GM19043 (cell line): ENCODE data around the gene FOXJ2.
"Not testable (repeated sequence)": the region's sequence is repeated elsewhere in the genome, so short reads cannot be mapped to it uniquely, and the experiment has no call there.

ENCODE experiments used
- ATAC-seq: cut with Tn5 transposase; IDR thresholded peaks from one replicate; pipeline ENCODE4 v1.9.1; 2021; ENCODE audit warnings: low read depth; ENCODE audit not compliant: unreplicated experiment

FOXJ2 gene

DNA sequence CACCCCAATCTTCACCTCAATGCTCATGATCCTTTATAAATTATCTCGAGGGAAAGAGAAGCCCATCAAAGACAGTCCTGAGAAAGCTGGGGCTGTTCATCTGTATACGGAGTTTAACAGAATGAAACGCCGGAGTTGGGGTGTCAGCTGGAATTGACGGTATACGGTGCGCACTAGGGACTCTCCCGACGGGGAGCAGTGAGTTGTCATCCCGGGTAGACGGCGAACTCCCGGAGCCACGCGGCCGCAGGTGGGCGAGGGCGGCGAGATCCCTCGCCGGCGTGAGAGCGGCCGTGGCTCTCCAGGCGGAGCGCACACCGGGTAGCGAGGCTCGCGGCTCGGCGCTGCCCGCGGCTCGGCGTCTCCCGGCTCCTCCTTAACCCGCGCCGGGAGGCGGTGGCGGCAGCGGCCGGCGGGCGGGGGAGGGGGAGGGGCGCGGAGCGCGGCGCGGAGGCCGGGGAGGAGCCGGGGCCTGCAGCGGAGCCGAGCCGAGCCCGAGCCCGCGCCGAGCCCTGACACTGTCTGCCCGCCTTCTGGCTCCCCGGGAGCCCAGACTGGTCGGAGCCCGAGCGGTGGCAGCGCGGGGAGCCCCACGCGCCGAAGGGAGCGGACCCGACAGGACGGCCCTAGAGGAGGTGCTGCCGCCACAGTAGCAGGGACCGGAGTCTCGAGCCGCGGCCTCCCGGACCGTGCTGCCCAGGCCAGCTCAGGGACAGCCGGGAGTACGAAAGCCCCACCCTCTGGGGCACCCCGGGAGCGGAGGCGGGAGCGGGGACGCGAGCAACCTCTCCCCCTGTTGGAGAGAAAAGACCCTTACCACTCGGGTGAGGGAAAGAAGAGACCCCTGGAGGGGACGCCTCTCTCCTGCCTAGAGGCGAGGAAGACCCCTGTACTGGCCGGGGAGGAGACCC is at the start of gene FOXJ2:
TSS of gene FOXJ2 (plus strand) at position 475 of the 911 bp plus-strand sequence. CDS start 7,117 bp downstream, outside the sequence.
- peak; percentile 73 for ATAC-seq

DNA sequence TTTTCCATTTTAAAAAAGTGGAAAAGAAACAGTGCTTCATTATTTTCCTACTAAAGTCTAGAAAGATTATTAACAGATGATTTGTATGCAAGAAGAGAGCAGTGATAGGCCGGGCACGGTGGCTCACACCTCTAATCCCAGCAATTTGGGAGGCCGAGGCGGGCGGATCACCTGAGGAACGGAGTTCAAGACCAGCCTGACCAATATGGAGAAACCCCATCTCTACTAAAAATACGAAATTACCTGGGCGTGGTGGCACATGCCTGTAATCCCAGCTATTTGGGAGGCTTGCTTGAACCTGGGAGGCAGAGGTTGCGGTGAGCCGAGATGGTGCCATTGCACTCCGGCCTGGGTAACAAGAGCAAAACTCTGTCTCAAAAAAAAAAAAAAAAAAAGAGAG is 49.5 kb upstream of the FOXJ2 start:
- ATAC-seq = not testable (repeated sequence)

DNA sequence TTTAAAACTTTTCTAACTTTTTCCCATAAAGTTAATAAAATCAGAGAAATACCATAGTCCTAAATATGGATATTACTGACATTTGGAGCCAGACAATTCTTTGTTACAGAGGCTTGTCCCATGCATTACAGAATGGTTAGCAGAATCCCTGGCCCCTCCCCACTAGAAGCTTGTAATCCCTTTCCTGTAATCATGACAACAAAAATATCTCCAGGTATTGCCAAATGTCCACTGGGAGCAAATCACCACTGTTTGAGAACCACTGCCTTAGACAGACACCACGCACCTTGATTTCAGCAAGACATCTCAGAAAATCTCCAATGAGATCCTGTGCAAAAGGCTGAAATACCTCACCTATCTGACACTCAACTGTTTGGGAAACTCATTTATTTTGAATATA is 49.1 kb upstream of the FOXJ2 start:
- not testable (repeated sequence) for ATAC-seq

GRCh38 chr12:7984900-7985299 is 47.6 kb upstream of the FOXJ2 start:
- no peak for ATAC-seq

DNA sequence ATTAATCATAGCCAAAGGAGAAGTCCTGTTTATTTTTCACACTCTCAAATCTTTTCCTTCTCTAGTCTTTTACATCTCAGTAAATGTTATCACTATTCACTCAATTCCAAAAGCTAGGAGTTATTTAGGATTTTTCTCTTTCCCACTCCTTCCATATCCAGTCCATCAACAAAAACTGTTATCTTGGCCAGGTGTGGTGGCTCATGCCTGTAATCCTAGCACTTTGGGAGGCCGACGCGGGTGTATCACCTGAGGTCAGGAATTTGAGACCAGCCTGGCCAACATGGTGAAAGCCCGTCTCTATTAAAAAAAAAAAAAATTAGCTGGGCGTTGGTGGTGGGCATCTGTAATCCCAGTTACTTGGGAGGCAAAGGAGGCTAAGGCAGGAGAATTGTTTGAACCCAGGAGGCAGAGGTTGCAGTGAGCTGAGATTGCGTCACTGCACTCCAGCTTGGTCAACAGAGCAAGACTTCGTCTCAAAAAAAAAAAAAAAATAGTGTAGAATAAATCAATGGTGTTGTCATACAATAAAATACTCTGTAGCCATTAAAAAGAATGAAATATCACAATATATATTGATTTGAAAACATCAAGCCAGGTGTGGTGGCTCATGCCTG is 46.6 kb upstream of the FOXJ2 start:
- no peak for ATAC-seq

DNA sequence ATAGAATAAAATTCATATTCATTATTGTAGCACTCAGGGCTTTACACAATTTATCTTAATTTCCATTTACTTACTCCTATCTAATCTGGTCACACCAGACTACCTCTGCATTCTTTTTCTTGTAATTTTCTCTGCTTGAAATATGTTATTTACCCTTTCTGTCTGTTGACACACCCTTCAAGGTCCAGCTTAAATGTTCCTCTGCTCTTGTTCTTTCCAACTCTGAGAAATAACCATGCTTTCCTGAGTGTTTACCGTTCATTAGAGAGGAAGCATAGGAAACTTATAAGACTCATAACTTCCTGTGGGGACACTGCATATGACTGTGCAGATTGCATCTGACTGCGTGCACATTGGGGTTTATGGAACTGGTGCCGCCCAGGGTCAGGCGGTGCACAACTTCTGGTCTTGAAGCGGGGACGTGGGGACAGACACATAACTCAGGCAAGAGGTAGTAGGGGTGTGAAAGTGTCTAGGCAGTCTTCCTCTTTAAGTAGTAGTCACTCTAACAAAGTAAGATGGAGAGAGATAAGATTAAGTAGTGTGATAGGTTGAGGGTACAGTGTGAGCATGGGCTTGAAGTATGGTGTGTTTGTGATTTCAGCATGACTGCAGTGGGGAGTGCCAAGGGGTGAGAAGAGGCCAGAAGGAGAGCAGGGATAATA is 42.6 kb upstream of the FOXJ2 start:
- ATAC-seq = no peak

DNA sequence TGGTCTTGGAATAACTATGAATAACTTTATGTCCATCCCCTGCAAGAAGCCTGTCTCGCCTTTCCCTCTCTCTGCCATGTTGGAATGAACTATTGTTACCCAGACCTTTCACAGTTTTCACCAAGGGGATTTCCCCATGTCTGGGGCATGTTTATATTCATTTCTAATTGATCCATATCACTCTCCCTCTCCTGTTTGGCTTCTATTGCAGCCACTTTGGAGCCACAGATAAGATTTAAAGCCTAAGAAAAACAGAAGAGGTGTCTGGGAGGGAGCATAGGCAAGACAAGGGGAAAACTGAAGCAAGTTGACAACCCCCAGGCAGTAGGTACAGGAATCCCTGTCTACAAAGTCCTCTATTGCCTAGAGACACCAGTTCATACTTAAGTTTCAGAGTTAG is 41.0 kb upstream of the FOXJ2 start:
- no peak for ATAC-seq

GRCh38 chr12:7994731-7995205 is 37.7 kb upstream of the FOXJ2 start:
- no peak for ATAC-seq

DNA sequence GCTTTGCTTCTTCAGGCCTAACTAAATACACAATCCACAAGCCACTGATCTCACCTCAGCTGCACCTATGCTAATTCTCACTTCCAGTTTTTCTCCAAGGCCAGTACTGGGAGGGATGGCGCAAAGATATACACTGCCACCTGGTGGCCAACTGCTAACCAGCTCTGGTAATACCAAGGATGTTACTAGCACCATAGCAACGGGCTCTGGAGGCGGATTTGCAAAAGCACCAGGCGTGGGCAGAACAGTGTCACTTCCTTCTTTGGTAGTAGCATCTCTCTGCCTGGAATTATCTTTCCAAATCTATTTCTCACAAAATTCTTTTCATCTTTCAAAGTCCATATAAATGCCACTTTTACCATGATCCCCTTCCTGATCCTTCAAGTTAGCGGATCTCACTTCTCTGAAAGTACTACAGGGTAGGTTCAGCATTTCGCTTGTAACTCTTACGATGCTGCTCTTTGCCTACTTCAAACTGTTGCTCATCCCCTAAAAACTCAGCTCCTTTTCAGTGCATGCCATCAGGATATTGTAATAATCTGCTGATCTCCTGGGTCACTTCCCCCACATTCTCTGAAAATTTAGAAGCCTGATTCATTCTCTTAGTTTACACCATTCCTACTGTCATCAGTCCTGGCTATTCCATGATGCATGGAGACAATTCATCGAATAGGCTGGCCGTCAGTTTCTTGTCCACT is 37.1 kb upstream of the FOXJ2 start:
- ATAC-seq = peak; percentile 97

- ATAC-seq = not testable (repeated sequence)
These were observed 31.7 kb upstream of the FOXJ2 start for GRCh38 chr12:8000827-8001226.

GRCh38 chr12:8001496-8001895 is 31.0 kb upstream of the FOXJ2 start:
- ATAC-seq = not testable (repeated sequence)

DNA sequence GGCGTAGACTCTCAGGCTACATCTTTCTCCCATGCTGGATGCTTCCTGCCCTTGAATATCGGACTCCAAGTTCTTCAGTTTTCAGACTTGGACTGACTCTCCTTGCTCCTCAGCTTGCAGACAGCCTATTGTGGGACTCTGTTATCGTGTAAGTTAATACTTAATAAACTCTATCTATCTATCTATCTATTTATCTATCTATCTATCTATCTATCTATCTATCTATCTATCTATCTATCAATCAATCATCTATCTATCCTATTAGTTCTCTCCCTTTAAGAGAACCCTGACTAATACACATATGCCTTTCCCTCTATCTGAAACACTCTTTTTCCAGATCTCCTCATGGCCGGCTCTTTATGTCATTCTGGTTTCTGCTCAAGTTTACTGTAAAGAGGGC is 27.6 kb upstream of the FOXJ2 start:
- not testable (repeated sequence) for ATAC-seq

GRCh38 chr12:8011331-8011730 is 21.2 kb upstream of the FOXJ2 start:
- ATAC-seq = no peak

GRCh38 chr12:8012651-8013309 is 19.7 kb upstream of the FOXJ2 start:
- no peak for ATAC-seq

DNA sequence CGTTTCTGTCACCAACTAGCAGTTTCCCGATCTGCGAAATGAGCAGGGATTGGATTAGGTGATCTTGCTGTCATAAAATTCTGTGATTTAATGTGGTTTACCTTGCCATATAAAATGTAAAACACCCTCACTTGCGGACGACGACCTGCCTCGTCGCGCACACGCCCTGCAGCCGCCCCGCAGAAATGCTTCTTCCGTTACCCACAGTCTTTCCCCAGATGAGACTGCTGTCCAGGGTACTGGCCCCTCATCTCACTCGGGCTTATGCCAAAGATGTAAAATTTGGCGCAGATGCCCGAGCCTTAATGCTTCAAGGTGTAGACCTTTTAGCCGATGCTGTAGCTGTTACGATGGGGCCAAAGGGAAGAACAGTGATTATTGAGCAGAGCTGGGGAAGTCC is 17.7 kb upstream of the FOXJ2 start:
- ATAC-seq = no peak

DNA sequence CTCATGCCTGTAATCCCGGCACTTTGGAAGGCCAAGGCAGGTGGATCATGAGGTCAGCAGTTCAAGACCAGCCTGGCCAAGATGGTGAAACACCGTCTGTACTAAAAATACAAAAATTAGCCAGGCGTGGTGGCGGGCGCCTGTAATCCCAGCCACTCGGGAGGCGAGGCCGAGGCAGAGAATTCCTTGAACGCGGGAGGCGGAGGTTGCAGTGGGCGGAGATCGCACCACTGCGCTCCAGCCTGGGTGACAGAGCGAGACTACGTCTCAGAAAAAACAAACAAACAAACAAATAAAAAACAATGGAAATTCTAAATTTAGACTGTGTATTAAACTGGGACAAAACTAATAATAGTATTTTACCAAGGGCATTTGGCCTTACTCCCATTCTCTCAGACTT is 14.3 kb upstream of the FOXJ2 start:
- ATAC-seq = not testable (repeated sequence)

GRCh38 chr12:8018666-8019581 is 13.6 kb upstream of the FOXJ2 start:
- no peak for ATAC-seq

- ATAC-seq = peak; percentile 98
These were observed 6.1 kb upstream of the FOXJ2 start for GRCh38 chr12:8026291-8026900.

- no peak for ATAC-seq
These were observed 4.7 kb upstream of the FOXJ2 start for GRCh38 chr12:8027856-8028255.
